HL-60/S4 (cell line): ENCODE results near the gene TTBK2.

Experiments used
- in situ Hi-C: fragments of 300-500 bp; cut with MboI; formaldehyde crosslinking; loops from 2 replicates; pipeline ENCODE4 v1.14.3; 2022; ENCODE audit warnings: low sequenced_read_pairs

TTBK2 gene

DNA sequence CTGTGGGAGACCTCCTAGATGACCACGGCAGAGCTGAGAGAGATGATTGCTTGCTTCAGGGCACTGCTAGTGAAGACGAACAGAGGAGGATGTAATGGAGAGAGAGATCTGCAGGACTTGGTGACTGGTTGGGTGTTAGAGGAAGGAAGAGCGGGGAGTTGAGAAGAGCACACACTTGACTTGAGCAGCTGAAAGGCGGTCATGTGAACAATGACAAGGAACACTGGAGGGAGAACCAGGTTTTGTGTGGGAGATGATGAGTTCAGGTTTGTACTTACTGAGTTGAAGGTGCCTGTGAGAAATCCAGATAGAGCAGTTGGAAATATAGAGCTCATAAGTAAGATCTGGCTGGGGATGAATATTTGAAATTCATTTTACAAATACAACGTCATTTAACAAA lies 224.0 kb downstream of the TTBK2 start:
- in situ Hi-C loops = loop anchor here (10.0 kb wide), 1 partner anchor 588 kb away; no protein-coding TSS in a partner anchor

DNA sequence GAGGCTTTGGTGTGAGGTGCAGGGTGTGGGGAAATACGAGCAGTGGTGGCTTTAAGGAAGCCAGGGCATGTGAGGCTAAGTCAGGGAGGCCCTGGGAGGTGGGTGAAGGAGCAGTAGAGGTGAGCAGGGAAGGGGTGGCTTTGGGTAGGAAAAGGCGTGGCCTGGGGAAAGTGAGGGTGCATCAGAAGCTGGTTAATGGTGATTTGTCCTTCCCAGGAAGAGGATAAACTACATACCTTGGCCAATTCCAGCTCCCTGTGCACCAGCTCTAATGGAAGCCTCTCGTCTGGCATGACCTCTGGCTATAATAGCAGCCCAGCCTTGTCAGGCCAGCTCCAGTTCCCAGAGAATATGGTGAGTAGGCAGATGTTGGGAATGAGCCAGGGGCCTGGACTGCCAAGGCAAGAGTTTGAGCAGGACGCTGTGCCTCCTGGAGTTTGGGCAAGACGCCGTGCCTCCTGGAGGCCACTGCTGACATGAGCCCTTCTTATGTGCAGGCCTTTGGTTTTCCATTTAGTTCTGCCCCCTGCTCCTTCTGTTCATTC lies 225.0 kb downstream of the TTBK2 start:
- in situ Hi-C loops = loop anchor here (10.0 kb wide), 1 partner anchor 589 kb away; no protein-coding TSS in a partner anchor

DNA sequence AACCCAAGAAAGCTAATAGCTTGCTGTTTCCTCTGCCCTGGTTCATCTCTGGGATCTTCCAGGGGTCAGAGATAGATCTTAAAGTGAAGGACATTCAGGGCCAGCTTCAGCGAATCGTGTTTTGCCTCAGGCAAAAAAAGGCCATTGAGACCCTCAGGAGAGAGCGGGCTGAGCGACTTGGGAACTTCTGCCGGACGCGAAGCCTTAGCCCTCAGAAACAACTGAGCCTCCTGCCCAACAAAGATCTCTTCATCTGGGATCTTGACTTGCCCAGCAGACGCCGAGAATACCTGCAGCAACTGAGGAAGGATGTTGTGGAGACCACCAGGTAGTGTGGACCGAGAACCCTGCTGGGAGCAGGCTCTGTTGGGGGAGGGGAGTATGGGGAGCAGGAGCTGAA lies 226.2 kb downstream of the TTBK2 start:
- in situ Hi-C loops = loop anchor here (10.0 kb wide), 1 partner anchor 590 kb away; no protein-coding TSS in a partner anchor

DNA sequence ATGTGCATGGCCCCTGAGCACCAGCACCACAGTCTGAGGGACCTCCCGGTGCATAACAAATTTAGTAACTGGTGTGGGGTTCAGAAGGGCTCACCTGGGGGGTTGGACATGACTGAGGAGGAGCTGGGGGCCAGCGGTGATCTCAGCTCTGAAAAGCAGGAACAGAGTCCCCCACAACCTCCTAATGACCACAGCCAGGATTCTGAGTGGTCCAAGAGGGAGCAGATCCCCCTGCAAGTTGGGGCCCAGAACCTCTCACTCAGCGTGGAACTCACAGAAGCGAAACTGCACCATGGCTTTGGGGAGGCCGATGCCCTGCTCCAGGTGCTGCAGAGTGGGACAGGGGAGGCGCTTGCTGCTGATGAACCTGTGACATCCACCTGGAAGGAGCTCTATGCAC lies 226.6 kb downstream of the TTBK2 start:
- in situ Hi-C loops = loop anchor here (10.0 kb wide), 1 partner anchor 591 kb away; no protein-coding TSS in a partner anchor

DNA sequence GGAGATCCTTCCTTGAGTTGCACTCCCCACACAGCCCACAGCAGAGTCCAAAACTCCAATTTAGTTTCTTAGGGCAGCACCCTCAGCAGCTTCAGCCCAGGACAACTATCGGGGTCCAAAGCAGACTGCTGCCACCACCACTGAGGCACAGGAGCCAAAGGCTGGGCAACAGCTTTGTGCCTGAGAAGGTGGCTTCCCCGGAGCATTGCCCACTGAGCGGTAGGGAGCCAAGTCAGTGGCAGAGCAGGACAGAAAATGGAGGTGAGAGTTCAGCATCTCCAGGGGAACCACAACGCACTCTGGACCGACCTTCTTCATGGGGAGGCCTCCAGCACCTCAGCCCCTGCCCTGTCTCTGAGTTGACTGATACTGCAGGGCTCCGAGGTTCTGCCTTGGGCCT lies 227.1 kb downstream of the TTBK2 start:
- in situ Hi-C loops = loop anchor here (10.0 kb wide), 1 partner anchor 591 kb away; no protein-coding TSS in a partner anchor

DNA sequence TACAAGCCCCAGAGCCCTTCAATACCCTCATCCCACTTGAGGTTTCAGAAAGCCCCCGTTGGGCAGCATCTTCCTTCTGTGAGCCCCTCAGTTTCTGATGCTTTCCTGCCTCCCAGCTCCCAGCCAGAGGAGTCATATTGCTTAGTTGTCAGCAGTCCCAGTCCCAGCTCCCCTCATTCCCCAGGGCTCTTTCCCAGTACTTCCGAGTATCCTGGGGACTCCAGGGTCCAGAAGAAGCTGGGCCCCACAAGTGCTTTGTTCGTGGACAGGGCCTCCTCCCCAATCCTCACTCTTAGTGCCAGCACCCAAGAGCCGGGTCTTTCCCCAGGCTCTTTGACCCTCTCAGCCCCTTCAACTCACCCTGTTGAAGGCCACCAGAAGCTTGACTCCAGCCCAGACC lies 227.6 kb downstream of the TTBK2 start:
- in situ Hi-C loops = loop anchor here (10.0 kb wide), 1 partner anchor 592 kb away; no protein-coding TSS in a partner anchor

DNA sequence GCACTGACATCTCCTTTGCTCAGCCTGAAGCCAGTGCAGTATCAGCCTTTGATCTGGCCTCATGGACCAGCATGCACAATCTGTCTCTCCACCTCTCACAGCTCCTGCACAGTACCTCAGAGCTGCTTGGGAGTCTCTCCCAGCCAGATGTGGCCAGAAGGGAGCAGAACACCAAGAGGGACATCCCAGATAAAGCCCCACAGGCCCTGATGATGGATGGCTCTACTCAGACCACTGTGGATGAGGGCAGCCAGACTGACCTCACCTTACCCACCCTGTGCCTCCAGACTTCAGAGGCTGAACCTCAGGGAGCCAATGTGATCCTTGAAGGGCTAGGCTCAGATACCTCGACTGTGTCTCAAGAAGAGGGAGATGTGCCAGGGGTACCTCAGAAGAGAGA lies 228.0 kb downstream of the TTBK2 start:
- in situ Hi-C loops = loop anchor here (10.0 kb wide), 1 partner anchor 592 kb away; no protein-coding TSS in a partner anchor

DNA sequence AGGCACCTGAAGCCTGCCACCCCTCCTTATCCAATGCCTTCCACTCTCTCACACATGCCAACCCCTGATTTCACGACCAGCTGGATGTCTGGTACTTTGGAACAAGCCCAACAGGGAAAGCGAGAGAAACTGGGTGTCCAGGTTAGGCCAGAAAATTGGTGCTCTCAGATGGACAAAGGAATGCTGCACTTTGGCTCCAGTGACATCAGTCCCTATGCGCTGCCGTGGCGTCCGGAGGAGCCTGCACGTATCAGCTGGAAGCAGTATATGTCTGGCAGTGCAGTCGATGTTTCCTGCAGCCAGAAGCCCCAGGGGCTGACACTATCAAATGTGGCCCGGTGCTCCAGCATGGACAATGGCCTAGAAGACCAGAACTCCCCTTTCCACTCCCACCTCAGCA lies 228.8 kb downstream of the TTBK2 start:
- in situ Hi-C loops = loop anchor here (10.0 kb wide), 1 partner anchor 593 kb away; no protein-coding TSS in a partner anchor

DNA sequence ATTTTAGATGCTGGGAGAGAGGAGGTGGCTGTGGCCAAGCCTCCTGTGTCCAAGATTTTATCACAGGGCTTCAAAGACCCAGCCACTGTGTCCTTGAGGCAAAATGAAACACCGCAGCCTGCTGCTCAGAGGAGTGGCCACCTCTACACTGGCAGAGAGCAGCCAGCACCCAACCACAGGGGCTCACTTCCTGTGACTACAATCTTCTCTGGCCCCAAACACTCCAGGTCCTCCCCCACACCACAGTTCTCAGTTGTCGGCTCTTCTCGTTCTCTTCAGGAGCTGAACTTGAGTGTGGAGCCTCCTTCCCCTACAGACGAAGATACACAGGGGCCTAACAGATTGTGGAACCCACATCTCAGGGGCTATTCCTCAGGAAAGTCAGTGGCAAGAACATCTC lies 229.3 kb downstream of the TTBK2 start:
- in situ Hi-C loops = loop anchor here (10.0 kb wide), 1 partner anchor 593 kb away; no protein-coding TSS in a partner anchor
